CD14-positive monocyte (primary cell): ENCODE results near the gene HSPA8. TPM values are rescaled to one million over a fixed set of nuclear protein-coding genes. Genes with fewer than 3 reads are reported as not detected.

Source experiments
- DNase-seq, 3 donors: peaks; one replicate each; pipeline ENCODE4 v3.0.0-alpha.2; 2011 to 2022
- H2AFZ ChIP-seq: 2 replicates; pipeline ENCODE4 v1.6.0; 2012; ENCODE audit warnings: mild to moderate bottlenecking, low read depth, low read length, inconsistent platforms; ENCODE audit not compliant: insufficient read depth, poor library complexity, severe bottlenecking
- H3K27ac ChIP-seq, 2 donors: 1 replicate in 1 of 2; 2 replicates in 1 of 2; pipeline ENCODE4 v1.5.1; 2012 to 2013; ENCODE audit warnings: low read length in 2 of 2, control low read depth in 1 of 2, inconsistent platforms in 1 of 2, low read depth in 1 of 2, mild to moderate bottlenecking in 1 of 2
- H3K27me3 ChIP-seq, 2 donors: one replicate each; pipeline versions ENCODE4 v1.6.0 to v1.6.1; 2011 to 2013; ENCODE audit warnings: low read length in 2 of 2; ENCODE audit not compliant: control insufficient read depth in 2 of 2, insufficient read depth in 2 of 2
- H3K36me3 ChIP-seq, 2 donors: replicated peaks in 1 of 2; 1 replicate in 1 of 2; 2 replicates in 1 of 2; pipeline versions ENCODE4 v1.5.1 to v1.6.1; 2012 to 2013; ENCODE audit warnings: low read length in 2 of 2, control low read depth in 1 of 2, inconsistent platforms in 1 of 2, mild to moderate bottlenecking in 1 of 2; ENCODE audit not compliant: insufficient read depth in 2 of 2, control insufficient read depth in 1 of 2
- H3K4me1 ChIP-seq, 2 donors: 1 replicate in 1 of 2; 2 replicates in 1 of 2; pipeline versions ENCODE4 v1.5.1 to v1.6.1; 2012 to 2013; ENCODE audit warnings: low read length in 2 of 2, control low read depth in 1 of 2, inconsistent platforms in 1 of 2, mild to moderate bottlenecking in 1 of 2, moderate library complexity in 1 of 2; ENCODE audit not compliant: insufficient read depth in 2 of 2, control insufficient read depth in 1 of 2
- H3K4me2 ChIP-seq: replicated peaks from 2 replicates; pipeline ENCODE3; 2012; ENCODE audit warnings: low read length, moderate library complexity, mild to moderate bottlenecking; ENCODE audit not compliant: poor library complexity, severe bottlenecking; ENCODE audit errors: extremely low read depth
- H3K4me3 ChIP-seq, 3 experiments: fragments of 200-600 bp in 1 of 3; sonication (generic) in 1 of 3; replicated peaks in 1 of 3; 1 replicate in 2 of 3; 2 replicates in 1 of 3; pipeline ENCODE4 v1.5.1; 2011 to 2013; ENCODE audit warnings: low read length in 3 of 3, mild to moderate bottlenecking in 3 of 3, control low read depth in 2 of 3, low read depth in 2 of 3, inconsistent platforms in 1 of 3, moderate library complexity in 1 of 3
- H3K79me2 ChIP-seq: 2 replicates; pipeline ENCODE4 v1.6.0; 2012; ENCODE audit warnings: mild to moderate bottlenecking, control low read depth, inconsistent platforms, low read length, moderate library complexity; ENCODE audit not compliant: insufficient read depth
- H3K9ac ChIP-seq: 2 replicates; pipeline ENCODE4 v1.6.0; 2017; ENCODE audit warnings: low read length, mild to moderate bottlenecking; ENCODE audit not compliant: insufficient read depth, poor library complexity, severe bottlenecking
- H3K9me3 ChIP-seq, 2 donors: replicated peaks in 1 of 2; 1 replicate in 1 of 2; 2 replicates in 1 of 2; pipeline versions ENCODE4 v1.5.1 to v1.6.1; 2012 to 2013; ENCODE audit warnings: low read length in 2 of 2, control low read depth in 1 of 2; ENCODE audit not compliant: control insufficient read depth in 1 of 2, insufficient read depth in 1 of 2
- H4K20me1 ChIP-seq: 2 replicates; pipeline ENCODE4 v1.6.0; 2012; ENCODE audit warnings: mild to moderate bottlenecking, low read length, control low read depth, moderate library complexity; ENCODE audit not compliant: insufficient read depth
- H3K27ac Mint-ChIP-seq, 7 donors: one replicate each; pipeline ENCODE4 v1.8.0; 2020; ENCODE audit warnings: mild to moderate bottlenecking in 7 of 7, mixed read lengths in 7 of 7, moderate library complexity in 6 of 7, inconsistent platforms in 2 of 7
- H3K27me3 Mint-ChIP-seq, 3 donors: one replicate each; pipeline ENCODE4 v1.8.0; 2021 to 2022; ENCODE audit warnings: low read depth in 3 of 3, mild to moderate bottlenecking in 3 of 3, mixed read lengths in 3 of 3, moderate library complexity in 3 of 3, inconsistent platforms in 1 of 3
- H3K36me3 Mint-ChIP-seq, 2 donors: one replicate each; pipeline ENCODE4 v1.8.0; 2020; ENCODE audit warnings: mixed read lengths in 2 of 2, inconsistent platforms in 1 of 2, mild to moderate bottlenecking in 1 of 2
- H3K4me1 Mint-ChIP-seq: one replicate; pipeline ENCODE4 v1.8.0; 2020; ENCODE audit warnings: mild to moderate bottlenecking, mixed read lengths
- H3K4me3 Mint-ChIP-seq, 2 donors: one replicate each; pipeline ENCODE4 v1.8.0; 2020; ENCODE audit warnings: mild to moderate bottlenecking in 2 of 2, mixed read lengths in 2 of 2, moderate library complexity in 1 of 2
- H3K9me3 Mint-ChIP-seq, 7 donors: one replicate each; pipeline ENCODE4 v1.8.0; 2020 to 2022; ENCODE audit warnings: mixed read lengths in 7 of 7, mild to moderate bottlenecking in 6 of 7, moderate library complexity in 6 of 7, inconsistent platforms in 2 of 7
- CTCF ChIP-seq: fragments of 200-600 bp; IDR thresholded peaks from one replicate; pipeline ENCODE4 v1.8.0; 2022; ENCODE audit warnings: antibody characterized with exemption, mild to moderate bottlenecking
- WGBS: methylation state at CpG from one replicate; pipeline ENCODE4 v1.1.5; 2013; ENCODE audit warnings: missing lambda C conversion rate; ENCODE audit not compliant: insufficient coverage; 5-methylcytosine and 5-hydroxymethylcytosine counted together
- intact Hi-C, 2 donors: fragments of 100-400 bp; cut with micrococcal nuclease; formaldehyde crosslinking; loops; one replicate each; pipeline versions ENCODE4 v1.15.0 to v1.15.1; 2023
- polyA plus RNA-seq, 3 donors: library from polyadenylated mRNA; depleted of rRNA in 1 of 3; unstranded in 2 of 3; stranded (reverse) in 1 of 3; fragments of 300-500 nt in 2 of 3; fragments of >200 nt in 1 of 3; fragmentation: Illumina TruSeq in 2 of 3; gene quantifications; 1 replicate in 2 of 3; 2 replicates in 1 of 3; pipeline ENCODE4 v1.2.3, GENCODE V29; 2012 to 2021

Gene HSPA8
- polyA plus RNA-seq, 3 donors, result 399 to 531 (median 511) TPM

DNA sequence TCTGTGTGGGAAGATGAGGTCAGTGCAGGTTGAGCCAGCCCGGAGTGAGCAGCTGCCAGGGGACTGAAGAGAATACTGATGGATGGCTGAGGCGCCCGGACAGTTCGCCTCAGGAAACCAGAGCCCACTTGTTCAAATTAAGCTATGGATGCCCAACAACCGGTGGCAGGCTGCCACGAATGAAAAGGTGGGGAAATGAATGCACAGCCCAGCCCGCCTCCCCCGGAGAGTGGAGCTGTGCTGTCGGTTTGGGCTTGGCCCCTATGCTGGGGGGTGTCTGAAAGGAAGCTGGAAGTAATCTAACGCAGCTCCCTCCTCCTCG lies 21.9 kb downstream of the HSPA8 start:
- H3K27me3 ChIP-seq, result no peaks in the 10 kb centered on the region
- peaks cover 0 to 3% (median 0%) of the 10 kb centered on the region in 7 donors for H3K9me3 Mint-ChIP-seq
- H3K4me3 ChIP-seq, result no peak overlapping the region
- TF ChIP-seq CTCF, result no peak
- intact Hi-C loops, result no loop called here
- H3K4me1 ChIP-seq, result peaks cover 0 to under 1% of the 10 kb centered on the region in 2 donors
- DNase-seq, result no peak
- no peaks in the 10 kb centered on the region for H3K36me3 ChIP-seq
- no peak overlapping the region for H2AFZ ChIP-seq
- H4K20me1 ChIP-seq, result no peaks in the 10 kb centered on the region
- WGBS, result 65% methylated on average over 9 of the region's 11 CpGs
- no peaks in the 10 kb centered on the region for H3K9me3 ChIP-seq
- H3K9ac ChIP-seq, result no peak overlapping the region
- peaks cover 0 to 4% (median 3%) of the 10 kb centered on the region in 3 donors for H3K27me3 Mint-ChIP-seq
- H3K36me3 Mint-ChIP-seq, result no peaks in the 10 kb centered on the region
- H3K4me1 Mint-ChIP-seq, result peaks cover 4% of the 10 kb centered on the region
- H3K4me2 ChIP-seq, result no peak overlapping the region
- H3K79me2 ChIP-seq, result no peaks in the 10 kb centered on the region
- no peak overlapping the region for H3K27ac Mint-ChIP-seq
- H3K27ac ChIP-seq, result no peak overlapping the region
- H3K4me3 Mint-ChIP-seq, result no peak overlapping the region

DNA sequence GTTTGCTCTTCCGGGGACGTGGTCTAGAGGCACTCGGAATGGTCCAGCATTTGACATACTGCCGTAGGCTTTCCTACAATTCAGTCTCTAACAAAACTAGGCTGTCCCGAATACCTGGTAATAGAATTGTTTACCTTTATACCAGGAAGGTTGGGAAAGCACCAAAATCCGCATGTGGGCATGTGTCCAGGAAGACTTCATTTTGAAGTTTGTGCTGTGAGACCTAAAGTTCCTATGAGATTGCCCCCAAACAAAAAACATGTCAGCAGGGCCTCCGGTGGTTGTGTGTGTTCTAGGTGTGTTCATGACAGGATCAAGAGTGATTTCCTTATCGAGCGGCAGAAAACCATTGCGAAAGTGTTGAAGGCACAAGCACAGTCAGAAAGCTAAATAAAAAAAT lies 26.1 kb downstream of the HSPA8 start:
- Mint-ChIP-seq H3K27me3 (peaks cover 0 to 4% (median 3%) of the 10 kb centered on the region in 3 donors), H3K4me1 (peaks cover 12% of the 10 kb centered on the region), H3K4me3 (no peak overlapping the region), H3K36me3 (no peaks in the 10 kb centered on the region), H3K27ac (no peak overlapping the region), H3K9me3 (no peaks in the 10 kb centered on the region)
- Histone ChIP-seq H3K9me3 (no peaks in the 10 kb centered on the region), H3K9ac (no peak overlapping the region), H3K36me3 (no peaks in the 10 kb centered on the region), H4K20me1 (no peaks in the 10 kb centered on the region), H2AFZ (no peak overlapping the region), H3K4me3 (no peak overlapping the region), H3K4me1 (peaks cover 0 to 5% of the 10 kb centered on the region in 2 donors), H3K79me2 (no peaks in the 10 kb centered on the region), H3K27me3 (no peaks in the 10 kb centered on the region), H3K27ac (no peak overlapping the region), H3K4me2 (no peak overlapping the region)
- no peak for DNase-seq
- intact Hi-C loops, result no loop called here
- 77% methylated on average over 7 of the region's 10 CpGs for WGBS
- TF ChIP-seq CTCF, result no peak
